ENCODE results near the gene RNF212B.

The RNF212B gene

GRCh38 chr14:23321572-23322547 is 84.1 kb downstream of the RNF212B start:
- peak in 1 of 2 experiments; percentile 18 for DNase-seq
